Endothelial cell (in vitro differentiated cells): ENCODE data around the gene PLEKHB2. TPM values are rescaled to one million over a fixed set of nuclear protein-coding genes. Genes with fewer than 3 reads are reported as not detected.
"Not testable (repeated sequence)": the region's sequence is repeated elsewhere in the genome, so short reads cannot be mapped to it uniquely, and the experiment has no call there.

Experiments used
- DNase-seq: peaks from one replicate; pipeline ENCODE4 v3.0.0; 2021; ENCODE audit warnings: low spot score
- H3K27ac Mint-ChIP-seq: one replicate; pipeline ENCODE4 v1.8.0; 2021; ENCODE audit warnings: mixed read lengths, inconsistent platforms; ENCODE audit not compliant: unreplicated experiment
- H3K27me3 Mint-ChIP-seq: one replicate; pipeline ENCODE4 v1.8.0; 2021; ENCODE audit warnings: mild to moderate bottlenecking, moderate library complexity, mixed read lengths, inconsistent platforms; ENCODE audit not compliant: unreplicated experiment
- H3K36me3 Mint-ChIP-seq: one replicate; pipeline ENCODE4 v1.8.0; 2021; ENCODE audit warnings: mild to moderate bottlenecking, low read depth, mixed read lengths, inconsistent platforms; ENCODE audit not compliant: unreplicated experiment
- H3K4me1 Mint-ChIP-seq: one replicate; pipeline ENCODE4 v1.8.0; 2021; ENCODE audit warnings: mild to moderate bottlenecking, mixed read lengths, inconsistent platforms; ENCODE audit not compliant: unreplicated experiment
- H3K4me3 Mint-ChIP-seq: one replicate; pipeline ENCODE4 v1.8.0; 2021; ENCODE audit warnings: mild to moderate bottlenecking, mixed read lengths, inconsistent platforms; ENCODE audit not compliant: unreplicated experiment
- H3K9me3 Mint-ChIP-seq: one replicate; pipeline ENCODE4 v1.8.0; 2021; ENCODE audit warnings: mixed read lengths, inconsistent platforms; ENCODE audit not compliant: unreplicated experiment
- total RNA-seq: library from RNA; stranded (reverse); fragmentation: NEBNext Ultra II Directional; extraction: Animal tissue kit (Norgen Biotek cat#: 25700); gene quantifications from one replicate; pipeline ENCODE4 v1.2.1, GENCODE V29; 2021; ENCODE audit not compliant: unreplicated experiment
- TF ChIP-seq, protein P1 (sequence below): fragments of 200-600 bp; sonication (generic); IDR thresholded peaks from one replicate; pipeline ENCODE4 v1.5.0; 2021; ENCODE audit warnings: antibody characterized with exemption; ENCODE audit not compliant: unreplicated experiment

The PLEKHB2 gene
- total RNA-seq, 1 donor from 2014 or later: 59.2 TPM

DNA sequence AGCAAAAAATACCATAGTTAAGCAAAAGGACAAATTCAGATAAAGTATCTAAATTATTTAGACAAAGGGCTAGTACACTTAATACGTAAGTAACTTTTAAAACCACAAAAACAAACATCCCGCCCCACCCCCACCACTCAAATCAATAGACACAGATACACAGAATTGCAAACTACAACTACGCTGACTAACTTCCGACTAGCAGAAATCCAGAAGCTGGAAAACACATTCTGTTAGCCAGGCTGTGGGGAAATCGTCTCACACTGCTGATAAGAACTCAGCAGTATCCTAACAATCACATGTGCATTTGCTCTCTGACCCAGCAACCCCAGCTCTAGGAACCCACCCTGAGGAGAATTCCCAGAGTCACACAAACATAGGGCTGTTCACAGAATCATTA, 28.4 kb upstream of the PLEKHB2 start:
- Mint-ChIP-seq H3K27me3 (peaks cover 5% of the 10 kb centered on the region), H3K9me3 (no peaks in the 10 kb centered on the region), H3K4me3 (no peak overlapping the region), H3K36me3 (peaks cover 39% of the 10 kb centered on the region), H3K27ac (no peak overlapping the region), H3K4me1 (peaks cover 8% of the 10 kb centered on the region)
- no peak for DNase-seq
- TF ChIP-seq, protein P1, sequence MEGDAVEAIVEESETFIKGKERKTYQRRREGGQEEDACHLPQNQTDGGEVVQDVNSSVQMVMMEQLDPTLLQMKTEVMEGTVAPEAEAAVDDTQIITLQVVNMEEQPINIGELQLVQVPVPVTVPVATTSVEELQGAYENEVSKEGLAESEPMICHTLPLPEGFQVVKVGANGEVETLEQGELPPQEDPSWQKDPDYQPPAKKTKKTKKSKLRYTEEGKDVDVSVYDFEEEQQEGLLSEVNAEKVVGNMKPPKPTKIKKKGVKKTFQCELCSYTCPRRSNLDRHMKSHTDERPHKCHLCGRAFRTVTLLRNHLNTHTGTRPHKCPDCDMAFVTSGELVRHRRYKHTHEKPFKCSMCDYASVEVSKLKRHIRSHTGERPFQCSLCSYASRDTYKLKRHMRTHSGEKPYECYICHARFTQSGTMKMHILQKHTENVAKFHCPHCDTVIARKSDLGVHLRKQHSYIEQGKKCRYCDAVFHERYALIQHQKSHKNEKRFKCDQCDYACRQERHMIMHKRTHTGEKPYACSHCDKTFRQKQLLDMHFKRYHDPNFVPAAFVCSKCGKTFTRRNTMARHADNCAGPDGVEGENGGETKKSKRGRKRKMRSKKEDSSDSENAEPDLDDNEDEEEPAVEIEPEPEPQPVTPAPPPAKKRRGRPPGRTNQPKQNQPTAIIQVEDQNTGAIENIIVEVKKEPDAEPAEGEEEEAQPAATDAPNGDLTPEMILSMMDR: no peak

DNA sequence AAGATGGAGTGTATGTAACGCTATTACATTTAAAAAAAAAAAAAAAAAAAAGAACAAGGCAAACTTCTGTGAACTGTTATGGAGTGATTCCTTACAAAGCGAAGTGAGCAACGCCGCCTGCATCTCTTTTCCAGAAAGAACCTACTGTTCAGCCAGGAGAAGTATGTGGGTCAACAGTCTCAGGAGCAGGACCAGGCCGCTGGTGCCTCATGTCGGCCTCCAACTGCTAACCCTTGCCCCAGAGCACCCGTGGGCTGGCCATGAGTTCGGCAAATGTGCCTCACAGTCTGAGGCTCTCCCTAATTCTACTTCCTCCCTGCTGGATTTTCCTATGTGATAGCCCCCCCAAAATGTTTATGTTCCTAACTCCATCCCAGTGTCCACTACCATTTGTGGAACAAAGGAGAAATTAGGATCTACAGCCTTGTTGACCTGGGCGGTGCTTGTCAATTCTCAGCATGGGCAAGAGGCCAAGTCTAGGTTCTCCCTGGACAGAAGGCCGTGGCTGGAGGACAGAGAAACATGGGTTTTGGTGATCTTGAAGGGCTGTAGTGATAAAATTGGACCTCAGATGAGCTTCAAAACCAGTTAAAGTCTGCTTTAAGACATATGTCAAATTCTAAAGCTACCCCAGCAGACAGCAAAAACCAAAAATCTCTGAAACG, 27.8 kb upstream of the PLEKHB2 start:
- H3K27me3 Mint-ChIP-seq: peaks cover 3% of the 10 kb centered on the region
- peaks cover 8% of the 10 kb centered on the region for H3K4me1 Mint-ChIP-seq
- no peak overlapping the region for H3K27ac Mint-ChIP-seq
- H3K36me3 Mint-ChIP-seq: peaks cover 38% of the 10 kb centered on the region
- no peak for DNase-seq
- H3K4me3 Mint-ChIP-seq: no peak overlapping the region
- TF ChIP-seq, protein P1: no peak
- H3K9me3 Mint-ChIP-seq: no peaks in the 10 kb centered on the region

DNA sequence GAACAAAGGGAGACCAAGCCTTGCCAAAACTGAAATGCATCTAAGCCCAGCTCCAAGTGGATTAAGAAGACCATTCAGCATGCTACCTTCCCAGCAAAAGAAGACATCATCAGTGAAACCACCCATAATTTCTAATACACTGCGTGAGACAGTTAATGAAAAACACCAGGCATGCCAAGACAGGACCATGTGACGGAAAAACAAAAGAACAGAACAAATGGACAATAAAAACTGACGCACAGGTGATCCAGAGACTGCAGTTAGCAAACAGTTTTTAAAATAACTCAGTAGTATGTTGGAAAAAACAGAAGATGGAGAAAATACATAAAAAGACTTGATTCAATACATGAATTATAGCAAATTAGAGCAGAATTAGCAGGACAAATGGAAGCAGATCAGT, 27.2 kb upstream of the PLEKHB2 start:
- peak overlapping the region; percentile 2 for H3K4me3 Mint-ChIP-seq
- no peaks in the 10 kb centered on the region for H3K9me3 Mint-ChIP-seq
- peaks cover 8% of the 10 kb centered on the region for H3K4me1 Mint-ChIP-seq
- peaks cover 3% of the 10 kb centered on the region for H3K27me3 Mint-ChIP-seq
- DNase-seq: no peak
- peaks cover 38% of the 10 kb centered on the region for H3K36me3 Mint-ChIP-seq
- TF ChIP-seq, protein P1: no peak
- H3K27ac Mint-ChIP-seq: no peak overlapping the region

DNA sequence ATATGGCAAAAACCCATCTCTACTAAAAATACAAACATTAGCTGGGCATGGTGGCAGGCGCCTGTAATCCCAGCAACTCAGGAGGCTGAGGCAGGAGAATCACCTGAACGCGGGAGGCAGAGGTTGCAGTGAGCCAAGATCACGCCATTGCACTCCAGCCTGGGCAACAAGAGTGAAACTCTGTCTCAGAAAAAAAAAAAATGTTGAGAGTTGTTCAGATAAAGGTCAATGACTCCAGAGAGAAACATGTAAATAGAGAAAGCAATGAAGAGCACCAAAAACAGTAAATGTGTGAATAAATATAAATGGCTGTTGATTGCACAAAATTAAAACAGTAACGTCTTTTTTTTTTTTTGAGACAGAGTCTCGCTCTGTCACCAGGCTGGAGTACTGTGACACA, 25.2 kb upstream of the PLEKHB2 start:
- not testable (repeated sequence) for H3K27me3 Mint-ChIP-seq, H3K4me1 Mint-ChIP-seq, H3K4me3 Mint-ChIP-seq, H3K27ac Mint-ChIP-seq, DNase-seq, H3K9me3 Mint-ChIP-seq
- H3K36me3 Mint-ChIP-seq: peaks cover 35% of the 10 kb centered on the region

DNA sequence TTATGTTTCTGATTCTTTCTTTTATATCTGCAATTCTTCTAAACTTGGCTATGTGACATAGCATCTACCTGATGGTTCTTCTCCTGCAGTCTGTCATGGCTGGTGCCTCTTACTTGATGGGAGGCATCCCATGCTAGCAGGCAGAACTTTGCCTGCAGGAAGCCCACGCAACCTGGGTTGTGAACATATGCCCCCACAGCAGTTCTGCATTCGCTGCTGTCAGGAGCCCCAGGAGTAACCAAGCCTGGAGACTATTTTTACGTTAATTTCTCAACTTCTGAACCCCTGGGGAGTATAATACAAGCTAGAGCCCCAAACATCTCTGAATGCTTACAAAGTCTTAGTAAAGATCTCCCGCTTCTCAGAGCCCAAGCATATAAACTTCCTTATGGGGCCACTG, 23.9 kb upstream of the PLEKHB2 start:
- Mint-ChIP-seq H3K36me3 (peaks cover 37% of the 10 kb centered on the region), H3K27ac (peak overlapping the region; percentile 62), H3K9me3 (no peaks in the 10 kb centered on the region), H3K4me1 (peaks cover 11% of the 10 kb centered on the region), H3K4me3 (peak overlapping the region; percentile 56), H3K27me3 (peaks cover 1% of the 10 kb centered on the region)
- no peak for DNase-seq
- TF ChIP-seq, protein P1: no peak
